ENCODE measurements around the gene C9orf78. TPM values are rescaled to one million over a fixed set of nuclear protein-coding genes. Genes with fewer than 3 reads are reported as not detected.

The C9orf78 gene
- total RNA-seq, 1 experiment from 2014 or later: 36.4 TPM

Small RNAs within 50 kb of the gene (microRNA-seq; reads per million reads assigned to microRNA genes)
- gene MIR6855 (ENCODE audit: borderline number of aligned reads): not detected

Other genes with a start within 250 kb of the C9orf78 start
- 0.11 TPM in 1 of 3 replicates, not detected in the others for gene C9orf50, start 214.2 kb downstream of the C9orf78 start, total RNA-seq (2021)
- 55.4 to 71.1 TPM (median 58.1 TPM) in 3 replicates for gene NTMT1, start 209.1 kb downstream of the C9orf78 start, total RNA-seq (2021)
- 19.3 to 20.0 TPM (median 19.7 TPM) in 3 replicates for gene ASB6, start 193.1 kb downstream of the C9orf78 start, total RNA-seq (2021)
- gene PRRX2, start 169.6 kb downstream of the C9orf78 start, total RNA-seq (2021): 6.9 to 10.7 TPM (median 8.2 TPM) in 3 replicates
- gene PTGES, start 82.2 kb downstream of the C9orf78 start, total RNA-seq (2021): 2.5 to 4.4 TPM (median 3.2 TPM) in 3 replicates
- 18.3 to 19.2 TPM (median 18.8 TPM) in 3 replicates for gene TOR1B, start 32.1 kb downstream of the C9orf78 start, total RNA-seq (2021)
- gene TOR1A, start 11.1 kb downstream of the C9orf78 start, total RNA-seq (2021): 27.7 to 32.7 TPM (median 28.7 TPM) in 3 replicates
- 23.7 to 29.3 TPM (median 24.0 TPM) in 3 replicates for gene USP20, start 183 bp upstream of the C9orf78 start, total RNA-seq (2021)
- gene FNBP1, start 207.9 kb upstream of the C9orf78 start, total RNA-seq (2021): 38.1 to 43.6 TPM (median 38.4 TPM) in 3 replicates
- gene GPR107, start 218.6 kb upstream of the C9orf78 start, total RNA-seq (2021): 33.2 to 36.4 TPM (median 34.7 TPM) in 3 replicates